DMS53 (cell line): ENCODE measurements around the gene ITGB6.

Experiments
- DNase-seq: peaks from one replicate; lab custom pipeline; 2025; lab: John Stamatoyannopoulos, UW

ITGB6 gene

GRCh38 chr2:160087854-160088745, 112.0 kb downstream of the ITGB6 start:
- DNase-seq = peak; percentile 70

- DNase-seq = peak; percentile 63
Measured at GRCh38 chr2:160085662-160086061, 114.4 kb downstream of the ITGB6 start.

- DNase-seq = peak; percentile 18
Measured at GRCh38 chr2:160077912-160078810, 121.9 kb downstream of the ITGB6 start.

- DNase-seq = no peak
Measured at GRCh38 chr2:160076914-160077313, 123.2 kb downstream of the ITGB6 start.

GRCh38 chr2:160076241-160076640, 123.8 kb downstream of the ITGB6 start:
- peak; percentile 21 for DNase-seq

GRCh38 chr2:160075171-160075570, 124.9 kb downstream of the ITGB6 start:
- DNase-seq = no peak

GRCh38 chr2:160073284-160073888, 126.7 kb downstream of the ITGB6 start:
- no peak for DNase-seq

- DNase-seq = peak; percentile 35
Measured at GRCh38 chr2:160068906-160069305, 131.2 kb downstream of the ITGB6 start.

- DNase-seq = no peak
Measured at GRCh38 chr2:160064916-160065315, 135.2 kb downstream of the ITGB6 start.

GRCh38 chr2:160063879-160064612, 136.0 kb downstream of the ITGB6 start:
- DNase-seq = no peak

GRCh38 chr2:160063271-160063670, 136.8 kb downstream of the ITGB6 start:
- DNase-seq = peak; percentile 42

GRCh38 chr2:160062292-160063005, 137.6 kb downstream of the ITGB6 start, which contains the start of gene PLA2R1:
Gene PLA2R1, minus strand, starts transcription at chr2:160062615. Its CDS starts 212 bp downstream, at chr2:160062403.
- peak; percentile 82 for DNase-seq

- DNase-seq = peak; percentile 46
Measured at GRCh38 chr2:160061944-160062291, 138.2 kb downstream of the ITGB6 start.

- DNase-seq = no peak
Measured at GRCh38 chr2:160061533-160061932, 138.5 kb downstream of the ITGB6 start.

- no peak for DNase-seq
Measured at GRCh38 chr2:160060297-160060696, 139.8 kb downstream of the ITGB6 start.

GRCh38 chr2:160057356-160057755, 142.7 kb downstream of the ITGB6 start:
- DNase-seq = no peak

GRCh38 chr2:160055726-160056108, 144.4 kb downstream of the ITGB6 start:
- DNase-seq = no peak

GRCh38 chr2:160054984-160055725, 144.9 kb downstream of the ITGB6 start:
- peak; percentile 39 for DNase-seq

- DNase-seq = no peak
Measured at GRCh38 chr2:160053946-160054345, 146.1 kb downstream of the ITGB6 start.

- DNase-seq = no peak
Measured at GRCh38 chr2:160052531-160052930, 147.5 kb downstream of the ITGB6 start.
